Measurements from ENCODE around the gene CERS6.

GRCh38 chr2:168524005-168524404 lies 67.9 kb downstream of the CERS6 start:
- TF ChIP-seq CTCF (conservative IDR thresholded peaks at IDR 0.05; ENCODE audit: low read depth in 2 of 2), result no peak
- TF ChIP-seq EZH2 (IDR thresholded peaks at IDR 0.05; ENCODE audit: low read depth, unreplicated experiment), result no peak
- TF ChIP-seq POLR2AphosphoS5 (IDR thresholded peaks at IDR 0.05; ENCODE audit: low read depth), result no peak
- no peak for TF ChIP-seq CREB1 (CRISPR knock-in tag; IDR thresholded peaks at IDR 0.05; ENCODE audit: low read depth)
- no peak for TF ChIP-seq REST (IDR thresholded peaks at IDR 0.05; ENCODE audit: unreplicated experiment)
- TF ChIP-seq EZH2phosphoT487 (IDR thresholded peaks at IDR 0.05; ENCODE audit: unreplicated experiment), result no peak
- TF ChIP-seq ZNF114 (CRISPR knock-in tag; IDR thresholded peaks at IDR 0.05), result no peak
- no peak for TF ChIP-seq ZNF331 (CRISPR knock-in tag; IDR thresholded peaks at IDR 0.05; ENCODE audit: low read depth)
- no peak for TF ChIP-seq JUNB (IDR thresholded peaks at IDR 0.05; ENCODE audit: unreplicated experiment)
- TF ChIP-seq ETS1 (IDR thresholded peaks at IDR 0.05), result no peak
